HG03439 (cell line): ENCODE results near the gene LRRC3.

ENCODE experiments used
- ATAC-seq: cut with Tn5 transposase; IDR thresholded peaks from one replicate; pipeline ENCODE4 v1.9.1; 2021; ENCODE audit warnings: mild to moderate bottlenecking, moderate library complexity; ENCODE audit not compliant: unreplicated experiment

Gene LRRC3

GRCh38 chr21:44456214-44456914, 1.1 kb downstream of the LRRC3 start:
- no peak for ATAC-seq

- no peak for ATAC-seq
Measured at GRCh38 chr21:44456915-44457736, 1.8 kb downstream of the LRRC3 start.

GRCh38 chr21:44458971-44459711, 3.8 kb downstream of the LRRC3 start:
- ATAC-seq, result no peak

GRCh38 chr21:44459712-44460440, 4.6 kb downstream of the LRRC3 start:
- ATAC-seq, result no peak

- no peak for ATAC-seq
Measured at GRCh38 chr21:44460441-44460755, 5.1 kb downstream of the LRRC3 start.

GRCh38 chr21:44461005-44461404, 5.7 kb downstream of the LRRC3 start:
- no peak for ATAC-seq

- no peak for ATAC-seq
Measured at GRCh38 chr21:44461464-44462001, 6.2 kb downstream of the LRRC3 start.

- ATAC-seq, result no peak
Measured at GRCh38 chr21:44462086-44462833, 7.0 kb downstream of the LRRC3 start.

GRCh38 chr21:44462834-44463200, 7.5 kb downstream of the LRRC3 start:
- ATAC-seq, result no peak

- no peak for ATAC-seq
Measured at GRCh38 chr21:44463724-44464123, 8.4 kb downstream of the LRRC3 start.

- no peak for ATAC-seq
Measured at GRCh38 chr21:44464351-44464750, 9.0 kb downstream of the LRRC3 start.

- no peak for ATAC-seq
Measured at GRCh38 chr21:44466351-44466954, 11.1 kb downstream of the LRRC3 start.

GRCh38 chr21:44466996-44467858, 11.9 kb downstream of the LRRC3 start:
- ATAC-seq, result no peak

GRCh38 chr21:44467859-44468195, 12.5 kb downstream of the LRRC3 start:
- no peak for ATAC-seq

- no peak for ATAC-seq
Measured at GRCh38 chr21:44471341-44471740, 16.0 kb downstream of the LRRC3 start.

- no peak for ATAC-seq
Measured at GRCh38 chr21:44471996-44472395, 16.7 kb downstream of the LRRC3 start.

GRCh38 chr21:44473915-44474555, 18.7 kb downstream of the LRRC3 start:
- ATAC-seq, result no peak

- no peak for ATAC-seq
Measured at GRCh38 chr21:44475266-44475845, 20.0 kb downstream of the LRRC3 start.
